ENCODE measurements around the gene AQP4.

- TF ChIP-seq CTCF (IDR thresholded peaks at IDR 0.05; ENCODE audit: low read depth, low read length, poor library complexity, severe bottlenecking) (no peak), EZH2phosphoT487 (IDR thresholded peaks at IDR 0.05; ENCODE audit: borderline replicate concordance, low read length) (no peak)
Measured at GRCh38 chr18:26819046-26819445, 46.5 kb downstream of the AQP4 start.
